C4-2B (cell line): ENCODE results near the gene PEX16.
"Not testable (repeated sequence)": the region's sequence is repeated elsewhere in the genome, so short reads cannot be mapped to it uniquely, and the experiment has no call there.

ENCODE experiments used
- ZFX ChIP-seq: fragments of 450-650 bp; IDR thresholded peaks from 2 replicates; pipeline ENCODE4 v1.6.1; 2017
- TF ChIP-seq, protein P1 (sequence below): fragments of 450-650 bp; conservative IDR thresholded peaks from 2 replicates; pipeline ENCODE4 v1.5.1; 2017; ENCODE audit warnings: mild to moderate bottlenecking

DNA sequence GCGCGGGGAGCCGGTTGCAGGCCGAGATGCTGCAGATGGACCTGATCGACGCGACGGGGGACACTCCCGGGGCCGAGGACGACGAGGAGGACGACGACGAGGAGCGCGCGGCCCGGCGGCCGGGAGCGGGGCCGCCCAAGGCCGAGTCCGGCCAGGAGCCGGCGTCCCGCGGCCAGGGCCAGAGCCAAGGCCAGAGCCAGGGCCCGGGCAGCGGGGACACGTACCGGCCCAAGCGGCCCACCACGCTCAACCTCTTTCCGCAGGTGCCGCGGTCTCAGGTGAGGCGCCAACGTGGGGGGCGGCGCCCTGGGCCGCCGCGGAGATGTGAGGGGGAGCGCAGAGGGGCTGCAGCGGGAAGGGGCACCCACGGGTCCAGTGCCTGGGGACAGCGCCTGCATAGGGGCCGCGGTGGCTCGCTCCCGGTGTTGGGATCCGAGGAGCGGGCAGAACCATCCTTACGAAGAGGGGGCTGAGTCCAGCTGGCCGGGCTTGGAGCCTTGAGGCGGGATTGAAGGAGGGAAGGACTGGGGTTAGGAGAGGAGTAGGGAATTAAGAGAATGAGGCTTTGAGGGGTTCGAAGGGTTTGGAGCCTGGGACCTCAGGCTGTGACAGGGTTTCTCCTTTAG lies 17.4 kb downstream of the PEX16 start:
- TF ChIP-seq, protein P1, sequence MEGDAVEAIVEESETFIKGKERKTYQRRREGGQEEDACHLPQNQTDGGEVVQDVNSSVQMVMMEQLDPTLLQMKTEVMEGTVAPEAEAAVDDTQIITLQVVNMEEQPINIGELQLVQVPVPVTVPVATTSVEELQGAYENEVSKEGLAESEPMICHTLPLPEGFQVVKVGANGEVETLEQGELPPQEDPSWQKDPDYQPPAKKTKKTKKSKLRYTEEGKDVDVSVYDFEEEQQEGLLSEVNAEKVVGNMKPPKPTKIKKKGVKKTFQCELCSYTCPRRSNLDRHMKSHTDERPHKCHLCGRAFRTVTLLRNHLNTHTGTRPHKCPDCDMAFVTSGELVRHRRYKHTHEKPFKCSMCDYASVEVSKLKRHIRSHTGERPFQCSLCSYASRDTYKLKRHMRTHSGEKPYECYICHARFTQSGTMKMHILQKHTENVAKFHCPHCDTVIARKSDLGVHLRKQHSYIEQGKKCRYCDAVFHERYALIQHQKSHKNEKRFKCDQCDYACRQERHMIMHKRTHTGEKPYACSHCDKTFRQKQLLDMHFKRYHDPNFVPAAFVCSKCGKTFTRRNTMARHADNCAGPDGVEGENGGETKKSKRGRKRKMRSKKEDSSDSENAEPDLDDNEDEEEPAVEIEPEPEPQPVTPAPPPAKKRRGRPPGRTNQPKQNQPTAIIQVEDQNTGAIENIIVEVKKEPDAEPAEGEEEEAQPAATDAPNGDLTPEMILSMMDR, result not testable (repeated sequence)
- peak; percentile 79; the same call in 1 of the 2 replicates for TF ChIP-seq ZFX
